ENCODE measurements around the gene CHIT1. TPM values are rescaled to one million over a fixed set of nuclear protein-coding genes. Genes with fewer than 3 reads are reported as not detected.

The CHIT1 gene
- total and polyA plus RNA-seq, 2 of the 13 experiments (the other 11 are each of a cell fraction or from before 2014, with no cell fraction given) = not detected

GRCh38 chr1:203210988-203211387, 18.5 kb downstream of the CHIT1 start (continued):
- TF ChIP-seq ATF7 (IDR thresholded peaks at IDR 0.05) (no peak), ATF7 (CRISPR knock-in tag; IDR thresholded peaks at IDR 0.05) (no peak), NR2C2 (CRISPR knock-in tag; IDR thresholded peaks at IDR 0.05; ENCODE audit: borderline replicate concordance) (no peak), TARDBP (CRISPR knock-in tag; IDR thresholded peaks at IDR 0.05) (0 out of 2 replicates have a peak, but pooled peaks have one; percentile 28), ZNF12 (CRISPR knock-in tag; IDR thresholded peaks at IDR 0.05) (no peak), ZNF7 (CRISPR knock-in tag; IDR thresholded peaks at IDR 0.05) (no peak), ELF3 (CRISPR knock-in tag; IDR thresholded peaks at IDR 0.05) (no peak), ZNF646 (CRISPR knock-in tag; IDR thresholded peaks at IDR 0.05) (no peak), MTF2 (CRISPR knock-in tag; IDR thresholded peaks at IDR 0.05; ENCODE audit: borderline replicate concordance) (no peak), GPBP1L1 (CRISPR knock-in tag; IDR thresholded peaks at IDR 0.05) (no peak), EHMT2 (IDR thresholded peaks at IDR 0.05; ENCODE audit: borderline replicate concordance, low read depth, low read length) (no peak), ZNF414 (CRISPR knock-in tag; IDR thresholded peaks at IDR 0.05) (no peak), FOXA1 (IDR thresholded peaks at IDR 0.05) (no peak), FOXA1 (CRISPR knock-in tag; IDR thresholded peaks at IDR 0.05) (peak; percentile 91), IRX3 (CRISPR knock-in tag; IDR thresholded peaks at IDR 0.05; ENCODE audit: borderline replicate concordance, low read depth) (no peak), ZNF597 (CRISPR knock-in tag; IDR thresholded peaks at IDR 0.05) (no peak), SAP130 (CRISPR knock-in tag; IDR thresholded peaks at IDR 0.05; ENCODE audit: low read depth) (no peak), KDM5B (CRISPR knock-in tag; IDR thresholded peaks at IDR 0.05; ENCODE audit: borderline replicate concordance) (no peak), SALL2 (CRISPR knock-in tag; IDR thresholded peaks at IDR 0.05) (no peak), MTF1 (CRISPR knock-in tag; IDR thresholded peaks at IDR 0.05) (no peak), ZNF703 (CRISPR knock-in tag; IDR thresholded peaks at IDR 0.05; ENCODE audit: borderline replicate concordance) (no peak), SIN3B (IDR thresholded peaks at IDR 0.05; ENCODE audit: low read length) (no peak), SYNCRIP (IDR thresholded peaks at IDR 0.05; ENCODE audit: insufficient read depth, low read depth, low read length) (no peak), TAF15 (IDR thresholded peaks at IDR 0.05; ENCODE audit: low read depth, low read length, poor library complexity, severe bottlenecking) (no peak)

Data from HepG2 (cell line).